HepG2 (cell line): Measurements from ENCODE around the gene EDN2. TPM values are rescaled to one million over a fixed set of nuclear protein-coding genes. Genes with fewer than 3 reads are reported as not detected.

Experiments
- ATAC-seq: fragments of 200-7000 bp; cut with Tn5 transposase; 3 replicates; pipeline ENCODE4 v1.9.1; 2020; ENCODE audit warnings: mild to moderate bottlenecking, moderate library complexity
- BruUV-seq: library from RNA; stranded (reverse); fragments of 400-500 nt; replicated peaks from 2 replicates; lab custom pipeline; 2021; lab: Mats Ljungman, UMichigan
- CTCF ChIA-PET: fragments of 300-600 bp; formaldehyde crosslinking; extraction: SDS; loops from one replicate; lab custom pipeline; 2021; ENCODE audit warnings: low total read pairs, inconsistent platforms, low intra/inter-chr PET ratio; lab: Yijun Ruan, JAX
- POLR2A ChIA-PET: fragments of 350-600 bp; sonication (Branson Sonifier 250); formaldehyde crosslinking; loops from one replicate; lab custom pipeline; 2020; ENCODE audit warnings: antibody characterized with exemption, inconsistent platforms; lab: Yijun Ruan, JAX
- DNase-seq: peaks from one replicate; pipeline ENCODE4 v3.0.0-alpha.2; 2015; ENCODE audit warnings: low spot score
- FAIRE-seq: peaks from 3 replicates; lab custom pipeline; 2011; peaks lifted over from hg19 to GRCh38; lab: Jason Lieb, UNC
- H2AFZ ChIP-seq: one replicate; pipeline ENCODE4 v1.6.1; 2011; ENCODE audit warnings: low read length, inconsistent platforms
- H3K27ac ChIP-seq: fragments of 300-600 bp; 3 replicates; pipeline ENCODE4 v1.8.0; 2011; ENCODE audit warnings: mixed run types, mild to moderate bottlenecking, mixed read lengths, low read length, inconsistent platforms; ENCODE audit not compliant: insufficient read depth; ENCODE audit errors: extremely low read length
- H3K27me3 ChIP-seq, 2 experiments: fragments of 200-600 bp in 1 of 2; 2 replicates in 1 of 2; 3 replicates in 1 of 2; pipeline versions ENCODE4 v1.6.0 to v1.8.0; 2011; ENCODE audit warnings: low read length in 2 of 2, mild to moderate bottlenecking in 2 of 2, moderate library complexity in 2 of 2, inconsistent platforms in 1 of 2; ENCODE audit not compliant: insufficient read depth in 2 of 2, control insufficient read depth in 1 of 2
- H3K36me3 ChIP-seq, 2 experiments: fragments of 200-600 bp in 1 of 2; replicated peaks in 1 of 2; 2 replicates in 1 of 2; 3 replicates in 1 of 2; pipeline versions ENCODE4 v1.5.1 to v1.8.0; 2011; ENCODE audit warnings: low read length in 2 of 2, inconsistent platforms in 1 of 2; ENCODE audit not compliant: insufficient read depth in 2 of 2, control insufficient read depth in 1 of 2
- H3K4me1 ChIP-seq: 2 replicates; pipeline ENCODE4 v1.5.1; 2012; ENCODE audit warnings: low read length, inconsistent platforms; ENCODE audit not compliant: insufficient read depth
- H3K4me2 ChIP-seq: 2 replicates; pipeline ENCODE4 v1.6.0; 2011; ENCODE audit warnings: low read depth, low read length, inconsistent platforms
- H3K4me3 ChIP-seq, 3 experiments: fragments of 200-600 bp in 1 of 3; sonication (generic), shearing (Covaris generic) in 1 of 3; replicated peaks in 1 of 3; 2 replicates each; pipeline ENCODE4 v1.5.1; 2011 to 2016; ENCODE audit warnings: low read length in 3 of 3, inconsistent platforms in 2 of 3, low read depth in 2 of 3, mild to moderate bottlenecking in 2 of 3, control low read depth in 1 of 3, mixed read lengths in 1 of 3; ENCODE audit not compliant: insufficient read depth in 1 of 3
- H3K79me2 ChIP-seq: one replicate; pipeline ENCODE4 v1.6.1; 2011; ENCODE audit warnings: low read length, inconsistent platforms; ENCODE audit not compliant: insufficient read depth
- H3K9ac ChIP-seq: 2 replicates; pipeline ENCODE4 v1.6.0; 2011; ENCODE audit warnings: mild to moderate bottlenecking, low read depth, low read length, inconsistent platforms; ENCODE audit not compliant: insufficient read depth
- H3K9me3 ChIP-seq: 2 replicates; pipeline ENCODE4 v1.5.1; 2012; ENCODE audit warnings: mild to moderate bottlenecking, low read length
- H4K20me1 ChIP-seq: 2 replicates; pipeline ENCODE4 v1.6.0; 2011; ENCODE audit warnings: inconsistent platforms, mild to moderate bottlenecking, low read length, moderate library complexity; ENCODE audit not compliant: insufficient read depth
- ATF4 ChIP-seq, 2 experiments: fragments of 450-650 bp in 1 of 2; sonication (generic) in 1 of 2; formaldehyde crosslinking; IDR thresholded peaks; 2 replicates each; pipeline versions ENCODE4 v1.5.0 to v1.8.0; 2020 to 2022; ENCODE audit warnings: mild to moderate bottlenecking in 1 of 2, missing genetic modification reagents in 1 of 2
- CCAR2 ChIP-seq: fragments of 200-400 bp; formaldehyde crosslinking; optimal IDR thresholded peaks from 2 replicates; pipeline ENCODE3; 2018; ENCODE audit warnings: low read depth, mild to moderate bottlenecking, low read length, moderate library complexity
- FLYWCH1 ChIP-seq: sonication (generic); formaldehyde crosslinking; IDR thresholded peaks from 2 replicates; pipeline ENCODE4 v1.8.1; 2023; ENCODE audit warnings: mild to moderate bottlenecking, missing genetic modification reagents
- FOXK1 ChIP-seq: sonication (generic); formaldehyde crosslinking; IDR thresholded peaks from 2 replicates; pipeline ENCODE4 v1.4.0; 2020; ENCODE audit warnings: low read depth, missing genetic modification reagents, borderline replicate concordance
- NR2F1 ChIP-seq, 2 experiments: fragments of 450-650 bp in 1 of 2; formaldehyde crosslinking in 1 of 2; IDR thresholded peaks; 2 replicates each; pipeline versions ENCODE4 v1.5.0 to v1.6.1; 2016 to 2020; ENCODE audit warnings: mild to moderate bottlenecking in 1 of 2, missing compliant biosample characterization in 1 of 2, missing genetic modification reagents in 1 of 2, moderate library complexity in 1 of 2
- PBX3 ChIP-seq: sonication (generic); formaldehyde crosslinking; IDR thresholded peaks from 2 replicates; pipeline ENCODE4 v1.8.1; 2023; ENCODE audit warnings: missing genetic modification reagents, inconsistent platforms, borderline replicate concordance
- SIX1 ChIP-seq: sonication (generic); formaldehyde crosslinking; IDR thresholded peaks from 2 replicates; pipeline ENCODE4 v1.4.0; 2020; ENCODE audit warnings: missing genetic modification reagents, borderline replicate concordance
- STAG1 ChIP-seq: sonication (generic); formaldehyde crosslinking; IDR thresholded peaks from 2 replicates; pipeline ENCODE4 v1.4.0; 2020; ENCODE audit warnings: missing genetic modification reagents
- SUZ12 ChIP-seq: fragments of 150-350 bp; IDR thresholded peaks from 2 replicates; pipeline ENCODE4 v1.6.1; 2014; ENCODE audit warnings: low read depth, low read length
- ZNF362 ChIP-seq: sonication (generic); formaldehyde crosslinking; IDR thresholded peaks from 2 replicates; pipeline ENCODE4 v1.4.0; 2020; ENCODE audit warnings: missing genetic modification reagents, mild to moderate bottlenecking, borderline replicate concordance
- ZNF629 ChIP-seq: sonication (generic); formaldehyde crosslinking; conservative IDR thresholded peaks from 2 replicates; pipeline ENCODE4 v1.5.0; 2020; ENCODE audit warnings: missing genetic modification reagents
- ZNF737 ChIP-seq: sonication (generic); formaldehyde crosslinking; IDR thresholded peaks from 2 replicates; pipeline ENCODE4 v1.5.0; 2020; ENCODE audit warnings: missing genetic modification reagents, mild to moderate bottlenecking, borderline replicate concordance
- ZNF770 ChIP-seq: sonication (generic); formaldehyde crosslinking; IDR thresholded peaks from 2 replicates; pipeline ENCODE4 v1.5.0; 2020; ENCODE audit warnings: mild to moderate bottlenecking, missing genetic modification reagents
- WGBS: methylation state at CpG from one replicate; pipeline ENCODE4 v1.1.6; 2017; ENCODE audit warnings: low lambda C conversion rate; 5-methylcytosine and 5-hydroxymethylcytosine counted together
- in situ Hi-C: cut with HindIII; loops from 2 replicates; pipeline ENCODE4 v1.10.0; 2017; ENCODE audit warnings: low pct_unique_long_range_greater_than_20kb; ENCODE audit not compliant: extremely low pct_ligation_motif_present
- intact Hi-C: fragments of 100-400 bp; cut with micrococcal nuclease; formaldehyde crosslinking; loops from one replicate; pipeline ENCODE4 v1.10.0; 2022; ENCODE audit not compliant: unreplicated experiment
- polyA plus RNA-seq, 8 experiments: library from polyadenylated mRNA; depleted of rRNA in 3 of 8; stranded (reverse) in 7 of 8; unstranded in 1 of 8; fragments of >200 nt; fragmentation: Illumina TruSeq in 4 of 8; extraction: Trizol in 4 of 8; gene quantifications; 2 replicates each; pipeline versions ENCODE4 v1.2.1 to v1.2.3, GENCODE V29; 2011 to 2016; ENCODE audit warnings: low read depth in 4 of 8, missing spikeins in 1 of 8, mixed read lengths in 1 of 8; ENCODE audit not compliant: insufficient read depth in 1 of 8
- total RNA-seq, 5 experiments: library from RNA; depleted of rRNA; stranded (reverse); fragments of >200 nt; fragmentation: Illumina TruSeq; extraction: Trizol; gene quantifications; 2 replicates each; pipeline ENCODE4 v1.2.3, GENCODE V29; 2016; ENCODE audit warnings: low read depth in 1 of 5

The EDN2 gene
- total and polyA plus RNA-seq, 2 of the 13 experiments (the other 11 are each of a cell fraction or from before 2014, with no cell fraction given), result not detected

- Histone ChIP-seq H3K9me3 (no peaks in the 10 kb centered on the region), H2AFZ (no peak overlapping the region), H3K4me1 (peaks cover 30% of the 10 kb centered on the region), H3K9ac (no peak overlapping the region), H3K36me3 (no peaks in the 10 kb centered on the region), H4K20me1 (no peaks in the 10 kb centered on the region), H3K27me3 (peaks cover 0 to 6% of the 10 kb centered on the region in 2 experiments; a peak in 1 of 5 replicates), H3K27ac (no peak overlapping the region), H3K79me2 (no peaks in the 10 kb centered on the region), H3K4me2 (no peak overlapping the region), H3K4me3 (no peak overlapping the region)
- FAIRE-seq (no peak), DNase-seq (no peak), ATAC-seq (no peak)
- no TSS peak for BruUV-seq
- no peak for TF ChIP-seq NR2F1 (CRISPR knock-in tag; IDR thresholded peaks at IDR 0.05)
- no peak for TF ChIP-seq ATF4 (CRISPR knock-in tag; IDR thresholded peaks at IDR 0.05)
- no peak for TF ChIP-seq ZNF362
- TF ChIP-seq ZNF770 (CRISPR knock-in tag), result no peak
- TF ChIP-seq PBX3 (CRISPR knock-in tag), result no peak
- no peak for TF ChIP-seq FOXK1 (CRISPR knock-in tag)
- TF ChIP-seq ZNF737 (CRISPR knock-in tag), result no peak
- TF ChIP-seq CCAR2, result no peak
- no peak for TF ChIP-seq SUZ12
- TF ChIP-seq FLYWCH1 (CRISPR knock-in tag), result no peak
- no peak for TF ChIP-seq STAG1 (CRISPR knock-in tag)
- TF ChIP-seq SIX1 (CRISPR knock-in tag), result no peak
- no peak for TF ChIP-seq ZNF629 (CRISPR knock-in tag)
- in situ Hi-C loops, result no loop called here
- POLR2A ChIA-PET, result no interaction called here
- WGBS, result 45% methylated on average over 8 of the region's 8 CpGs
- intact Hi-C loops, result no loop called here
- CTCF ChIA-PET, result no interaction called here
Observed at GRCh38 chr1:41475859-41476567, 8.5 kb downstream of the EDN2 start.
